ENCODE data around the gene GFOD1. TPM values are rescaled to one million over a fixed set of nuclear protein-coding genes. Genes with fewer than 3 reads are reported as not detected.
"Not testable (repeated sequence)": the region's sequence is repeated elsewhere in the genome, so short reads cannot be mapped to it uniquely, and the experiment has no call there.

The GFOD1 gene
- total and polyA plus RNA-seq, 9 donors, result 1.4 to 9.2 (median 3.7) TPM

- Histone ChIP-seq H3K4me1 (ENCODE audit: insufficient read depth) (no peaks in the 10 kb centered on the region), H3K9me3 (no peaks in the 10 kb centered on the region), H3K4me3 (no peak overlapping the region), H3K27me3 (no peaks in the 10 kb centered on the region), H3K27ac (no peak overlapping the region), H3K36me3 (no peaks in the 10 kb centered on the region)
- TF ChIP-seq EP300 (IDR thresholded peaks at IDR 0.05) (no peak), POLR2A (IDR thresholded peaks at IDR 0.05) (no peak)
- TF ChIP-seq, protein P1, sequence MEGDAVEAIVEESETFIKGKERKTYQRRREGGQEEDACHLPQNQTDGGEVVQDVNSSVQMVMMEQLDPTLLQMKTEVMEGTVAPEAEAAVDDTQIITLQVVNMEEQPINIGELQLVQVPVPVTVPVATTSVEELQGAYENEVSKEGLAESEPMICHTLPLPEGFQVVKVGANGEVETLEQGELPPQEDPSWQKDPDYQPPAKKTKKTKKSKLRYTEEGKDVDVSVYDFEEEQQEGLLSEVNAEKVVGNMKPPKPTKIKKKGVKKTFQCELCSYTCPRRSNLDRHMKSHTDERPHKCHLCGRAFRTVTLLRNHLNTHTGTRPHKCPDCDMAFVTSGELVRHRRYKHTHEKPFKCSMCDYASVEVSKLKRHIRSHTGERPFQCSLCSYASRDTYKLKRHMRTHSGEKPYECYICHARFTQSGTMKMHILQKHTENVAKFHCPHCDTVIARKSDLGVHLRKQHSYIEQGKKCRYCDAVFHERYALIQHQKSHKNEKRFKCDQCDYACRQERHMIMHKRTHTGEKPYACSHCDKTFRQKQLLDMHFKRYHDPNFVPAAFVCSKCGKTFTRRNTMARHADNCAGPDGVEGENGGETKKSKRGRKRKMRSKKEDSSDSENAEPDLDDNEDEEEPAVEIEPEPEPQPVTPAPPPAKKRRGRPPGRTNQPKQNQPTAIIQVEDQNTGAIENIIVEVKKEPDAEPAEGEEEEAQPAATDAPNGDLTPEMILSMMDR (IDR thresholded peaks at IDR 0.05), result no peak
- DNase-seq, result no peak
- WGBS, 3 donors, result 72 to 81% (median 75%) methylated on average over 8 of the region's 8 CpGs
- intact Hi-C loops (cut with DNase I), result no loop called here
Measured at GRCh38 chr6:13463328-13463717, 24.1 kb downstream of the GFOD1 start.

DNA sequence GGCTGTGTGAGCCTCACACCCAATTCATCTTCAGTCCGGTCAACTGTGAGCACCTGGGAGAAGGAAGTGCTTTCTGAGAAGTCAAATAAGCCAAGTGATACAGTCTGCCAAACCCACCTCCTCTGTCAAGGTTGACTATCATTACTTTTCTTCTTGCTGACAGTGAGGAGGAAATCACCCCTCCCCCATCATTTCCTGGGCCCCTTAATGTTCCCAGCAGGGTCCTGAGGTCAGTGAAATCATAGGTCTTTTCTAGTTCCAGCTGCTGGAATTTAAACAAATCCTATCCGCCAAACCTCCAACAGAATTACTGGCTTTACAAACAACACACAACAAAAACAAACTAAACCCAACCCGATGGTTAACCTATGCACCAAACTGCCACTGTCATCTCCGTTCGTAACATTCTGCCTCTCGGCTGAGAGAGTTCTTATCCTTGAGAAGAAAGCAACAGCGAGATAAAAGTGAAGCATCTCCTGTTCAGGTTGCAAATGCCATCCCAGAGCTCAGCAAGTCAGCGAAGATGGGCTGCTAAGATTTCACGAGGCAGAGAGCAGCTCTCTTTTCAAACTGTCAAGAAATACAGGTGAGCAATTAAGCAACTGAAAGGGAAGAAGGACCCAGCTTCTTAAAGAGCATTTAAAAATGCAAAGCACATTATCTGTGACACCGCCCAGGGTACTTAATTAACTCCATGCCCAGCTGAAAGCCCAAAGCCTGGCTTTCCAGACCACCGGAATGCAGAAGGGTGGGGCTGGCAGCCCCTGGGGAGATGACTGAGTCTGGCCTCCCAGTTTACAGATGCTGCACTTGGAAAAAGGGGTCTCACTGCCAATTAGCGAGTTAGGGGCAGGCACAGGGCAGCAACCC is 24.7 kb downstream of the GFOD1 start:
- H3K4me1 ChIP-seq (ENCODE audit: insufficient read depth), result no peaks in the 10 kb centered on the region
- no peaks in the 10 kb centered on the region for H3K36me3 ChIP-seq
- H3K4me3 ChIP-seq, result no peak overlapping the region
- H3K9me3 ChIP-seq, result no peaks in the 10 kb centered on the region
- no peak for TF ChIP-seq EP300 (IDR thresholded peaks at IDR 0.05)
- TF ChIP-seq POLR2A (IDR thresholded peaks at IDR 0.05), result no peak
- TF ChIP-seq, protein P1 (IDR thresholded peaks at IDR 0.05), result no peak
- 36 to 65% (median 51%) methylated on average over 12 of the region's 12 CpGs for WGBS, 3 donors
- intact Hi-C loops (cut with DNase I), result no loop called here
- no peak overlapping the region for H3K27ac ChIP-seq
- H3K27me3 ChIP-seq, result no peaks in the 10 kb centered on the region
- DNase-seq, result no peak

DNA sequence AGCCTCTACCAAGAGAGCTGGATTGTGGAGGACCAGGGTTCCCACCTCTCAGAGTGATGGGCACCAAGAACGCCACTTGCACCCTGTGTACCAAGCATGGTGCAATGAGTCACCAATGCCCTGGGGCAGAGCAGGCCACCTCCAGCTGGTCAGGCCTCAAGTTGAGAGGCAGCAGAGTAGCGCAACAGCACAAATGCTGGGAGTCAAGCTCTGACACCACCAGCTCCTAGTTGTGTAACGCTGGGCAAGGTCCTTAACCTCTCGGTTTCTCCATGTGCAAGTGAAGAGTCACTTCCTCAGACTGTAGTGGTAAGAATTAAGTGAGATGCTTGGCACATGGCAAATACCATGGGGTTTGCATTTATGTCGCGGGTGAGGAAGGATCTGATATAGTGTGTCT is 25.6 kb downstream of the GFOD1 start:
- Histone ChIP-seq H3K4me1 (ENCODE audit: insufficient read depth) (no peaks in the 10 kb centered on the region), H3K27ac (no peak overlapping the region), H3K27me3 (no peaks in the 10 kb centered on the region), H3K4me3 (no peak overlapping the region), H3K9me3 (no peaks in the 10 kb centered on the region), H3K36me3 (no peaks in the 10 kb centered on the region)
- WGBS, 3 donors, result 76 to 87% (median 76%) methylated on average over 6 of the region's 6 CpGs
- no peak for DNase-seq
- TF ChIP-seq EP300 (IDR thresholded peaks at IDR 0.05), result no peak
- TF ChIP-seq, protein P1 (IDR thresholded peaks at IDR 0.05), result no peak
- TF ChIP-seq POLR2A (IDR thresholded peaks at IDR 0.05), result no peak
- intact Hi-C loops (cut with DNase I), result no loop called here

- TF ChIP-seq, protein P1 (IDR thresholded peaks at IDR 0.05), result no peak
- TF ChIP-seq POLR2A (IDR thresholded peaks at IDR 0.05), result no peak
- TF ChIP-seq EP300 (IDR thresholded peaks at IDR 0.05), result no peak
- Histone ChIP-seq H3K4me1 (ENCODE audit: insufficient read depth) (no peaks in the 10 kb centered on the region), H3K27me3 (no peaks in the 10 kb centered on the region), H3K9me3 (no peaks in the 10 kb centered on the region), H3K36me3 (no peaks in the 10 kb centered on the region), H3K27ac (no peak overlapping the region), H3K4me3 (no peak overlapping the region)
- intact Hi-C loops (cut with DNase I), result no loop called here
- DNase-seq, result no peak
- 91 to 95% (median 95%) methylated on average over 4 of the region's 4 CpGs for WGBS, 3 donors
Measured at GRCh38 chr6:13461307-13461706, 26.1 kb downstream of the GFOD1 start.

- H3K4me3 ChIP-seq; H3K9me3 ChIP-seq; H3K4me1 ChIP-seq (ENCODE audit: insufficient read depth); H3K27me3 ChIP-seq; DNase-seq; H3K27ac ChIP-seq; H3K36me3 ChIP-seq; intact Hi-C loops (cut with DNase I): not testable (repeated sequence)
- WGBS, 3 donors, result 46 to 98% (median 73%) methylated on average over 2 of the region's 2 CpGs
Measured at GRCh38 chr6:13460289-13460688, 27.1 kb downstream of the GFOD1 start.

All from ovary (tissue), 9 donors.